GM12873 (cell line): Measurements from ENCODE around the gene SLC2A6.

Experiments used
- TF ChIP-seq, protein P1 (sequence below): IDR thresholded peaks from 2 replicates; pipeline ENCODE4 v1.5.1; 2012; ENCODE audit warnings: low read depth, mild to moderate bottlenecking, moderate library complexity, low read length, control low read depth; ENCODE audit not compliant: insufficient read depth; ENCODE audit errors: missing control alignments

Gene SLC2A6

DNA sequence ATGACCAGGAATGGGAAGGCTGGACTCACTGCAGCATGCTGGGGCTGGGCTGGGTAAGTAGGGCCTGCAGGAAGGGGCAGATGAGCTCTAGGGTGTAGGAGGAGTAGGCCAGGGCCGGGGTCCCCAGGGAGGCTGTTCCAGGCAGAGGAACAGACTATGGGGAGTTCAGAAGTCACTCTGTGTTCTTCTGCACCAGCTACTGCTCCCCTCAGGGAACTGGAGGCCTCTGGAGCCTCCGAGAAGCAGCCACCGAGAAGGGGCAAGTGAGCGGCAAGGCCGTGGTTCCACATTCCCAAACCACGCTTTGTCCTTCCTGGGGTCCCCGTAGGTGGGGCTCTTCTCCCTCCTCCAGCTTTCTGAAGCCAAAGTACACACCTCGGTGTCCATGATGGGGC lies 8.4 kb upstream of the SLC2A6 start:
- TF ChIP-seq, protein P1, sequence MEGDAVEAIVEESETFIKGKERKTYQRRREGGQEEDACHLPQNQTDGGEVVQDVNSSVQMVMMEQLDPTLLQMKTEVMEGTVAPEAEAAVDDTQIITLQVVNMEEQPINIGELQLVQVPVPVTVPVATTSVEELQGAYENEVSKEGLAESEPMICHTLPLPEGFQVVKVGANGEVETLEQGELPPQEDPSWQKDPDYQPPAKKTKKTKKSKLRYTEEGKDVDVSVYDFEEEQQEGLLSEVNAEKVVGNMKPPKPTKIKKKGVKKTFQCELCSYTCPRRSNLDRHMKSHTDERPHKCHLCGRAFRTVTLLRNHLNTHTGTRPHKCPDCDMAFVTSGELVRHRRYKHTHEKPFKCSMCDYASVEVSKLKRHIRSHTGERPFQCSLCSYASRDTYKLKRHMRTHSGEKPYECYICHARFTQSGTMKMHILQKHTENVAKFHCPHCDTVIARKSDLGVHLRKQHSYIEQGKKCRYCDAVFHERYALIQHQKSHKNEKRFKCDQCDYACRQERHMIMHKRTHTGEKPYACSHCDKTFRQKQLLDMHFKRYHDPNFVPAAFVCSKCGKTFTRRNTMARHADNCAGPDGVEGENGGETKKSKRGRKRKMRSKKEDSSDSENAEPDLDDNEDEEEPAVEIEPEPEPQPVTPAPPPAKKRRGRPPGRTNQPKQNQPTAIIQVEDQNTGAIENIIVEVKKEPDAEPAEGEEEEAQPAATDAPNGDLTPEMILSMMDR, result no peak

DNA sequence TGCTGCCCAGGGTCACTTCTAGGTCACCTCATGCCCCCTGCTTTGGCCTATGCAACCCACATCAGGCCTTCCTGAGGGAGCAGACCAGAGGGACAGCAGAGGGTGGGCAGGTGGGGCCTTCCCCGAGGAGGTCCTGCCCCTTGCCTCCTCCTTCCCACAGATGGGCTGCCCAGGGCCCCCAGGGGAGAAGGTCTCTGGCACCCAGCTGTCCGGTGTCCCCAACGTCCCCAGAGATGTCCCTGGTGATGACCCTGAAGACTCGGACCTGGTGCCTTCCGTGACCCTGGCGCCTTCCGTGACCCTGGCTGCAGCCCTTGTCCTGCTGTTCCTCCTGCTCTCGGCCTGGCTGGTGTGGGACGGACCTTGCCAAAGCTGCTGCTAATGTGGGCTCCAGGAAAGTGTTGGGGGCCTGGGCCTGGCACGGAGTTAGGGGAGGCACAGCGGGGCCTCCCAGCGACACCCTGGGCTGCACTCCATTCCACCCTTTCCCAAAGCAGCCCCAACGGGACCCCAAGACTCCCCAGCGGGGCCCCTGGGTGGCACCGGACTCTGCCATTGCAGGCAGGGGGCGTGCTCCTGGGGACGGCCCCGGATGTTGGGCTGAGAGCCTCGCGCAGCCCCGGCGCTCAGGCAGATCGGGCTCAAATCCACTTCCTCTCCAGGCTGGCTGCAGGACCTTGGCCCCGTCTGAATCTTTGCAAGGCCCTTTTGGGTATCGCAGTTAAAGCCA lies 6.8 kb upstream of the SLC2A6 start:
- TF ChIP-seq, protein P1, result no peak

DNA sequence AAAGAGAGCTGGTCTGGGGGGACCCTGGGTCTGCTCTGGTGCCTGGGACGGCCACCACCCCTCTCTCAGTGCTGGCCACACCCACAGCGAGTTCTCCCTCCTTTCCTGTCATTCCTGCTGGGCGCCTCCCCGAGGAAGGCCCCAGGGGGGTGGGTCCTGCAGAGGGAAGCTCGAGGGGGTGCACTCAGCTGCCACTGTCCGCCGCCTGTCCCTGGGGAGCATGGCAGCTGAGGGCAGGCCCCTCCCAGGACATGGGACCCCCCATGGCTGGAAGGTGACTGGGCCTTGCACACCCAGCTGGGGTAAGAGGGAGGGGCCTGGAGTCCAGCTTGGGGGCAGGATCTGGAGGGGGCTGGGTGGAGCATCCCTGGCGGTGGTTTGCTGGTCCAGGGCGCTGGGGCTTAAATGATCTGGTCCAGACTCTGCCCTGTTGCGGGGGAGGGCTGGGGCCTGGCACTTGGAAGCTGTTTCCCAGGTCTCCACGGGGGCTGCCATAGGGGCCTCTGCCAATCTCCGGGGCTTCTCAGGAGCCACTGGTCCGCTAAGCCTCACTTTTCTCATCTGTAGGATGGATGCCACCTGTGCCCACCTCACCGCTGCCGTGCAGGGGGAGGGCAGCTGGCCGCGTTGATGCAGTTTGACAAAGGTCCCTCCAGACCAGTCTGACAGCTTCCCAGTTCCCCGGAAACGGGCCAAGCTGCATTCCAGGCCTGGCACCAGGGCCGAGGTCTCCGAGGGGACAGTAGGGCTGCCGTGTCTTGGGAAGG lies 6.0 kb upstream of the SLC2A6 start:
- TF ChIP-seq, protein P1, result no peak

DNA sequence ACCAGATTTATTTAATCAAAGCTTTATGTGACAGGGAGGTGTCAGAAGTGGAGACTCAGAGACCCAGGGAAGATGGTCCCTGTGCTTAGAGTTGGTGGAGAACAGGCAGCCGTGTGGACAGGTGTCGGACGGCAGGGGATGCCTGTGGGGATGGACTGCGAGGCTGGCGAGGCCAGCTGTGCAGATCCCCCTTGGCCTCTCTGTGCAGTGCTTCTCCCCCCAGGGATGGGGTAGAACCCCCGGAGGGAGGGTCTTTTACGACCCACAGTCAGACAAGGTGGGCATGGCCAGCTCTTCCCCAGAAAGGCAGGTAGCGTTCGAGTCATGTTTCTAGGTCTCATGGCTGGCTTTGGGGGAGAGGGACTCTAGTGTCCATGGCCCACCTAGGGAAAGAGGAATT lies 4.7 kb upstream of the SLC2A6 start:
- TF ChIP-seq, protein P1, result no peak

DNA sequence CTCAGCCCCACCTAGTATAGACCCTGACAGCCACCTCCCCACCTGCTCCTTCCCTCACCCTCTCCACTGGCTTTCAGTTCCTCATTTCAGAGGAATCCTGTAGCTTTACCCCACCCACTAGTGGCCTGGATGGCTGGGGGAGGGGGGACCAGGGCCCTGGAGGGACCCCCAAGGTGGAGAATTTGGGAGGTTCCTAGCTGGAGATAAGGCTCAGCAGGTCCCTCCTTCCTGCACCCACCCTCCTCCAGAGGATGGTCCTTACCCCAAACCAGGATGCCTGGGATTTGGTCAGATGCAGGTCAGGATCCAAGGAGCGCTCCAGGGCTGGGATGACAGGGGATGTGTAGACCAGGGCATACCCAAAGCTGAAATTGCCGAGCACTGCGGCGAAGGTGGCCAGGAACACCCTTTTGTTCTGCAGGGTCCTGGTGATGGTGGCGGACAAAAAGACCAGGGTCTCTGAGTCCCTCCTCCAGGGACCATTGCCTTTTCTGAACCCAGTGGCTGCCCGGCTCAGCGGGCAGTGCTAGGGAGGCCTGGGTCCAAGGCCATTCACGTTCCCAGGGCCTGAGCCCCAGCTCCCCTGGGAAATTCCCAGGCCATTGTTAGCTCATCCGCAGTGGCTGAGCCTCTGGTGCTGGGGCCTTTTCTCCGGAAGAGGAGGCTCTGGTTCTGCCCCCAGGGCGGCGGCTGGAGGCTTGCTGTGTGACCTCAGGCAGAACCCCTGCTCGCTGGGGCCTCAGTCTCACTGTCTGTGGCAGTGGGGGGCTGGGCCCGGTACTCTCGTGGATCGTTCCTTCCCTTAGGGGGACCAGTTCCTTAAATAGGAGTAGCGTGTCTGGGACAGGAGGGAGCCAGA lies 678 bp downstream of the SLC2A6 start:
- TF ChIP-seq, protein P1, result no peak

DNA sequence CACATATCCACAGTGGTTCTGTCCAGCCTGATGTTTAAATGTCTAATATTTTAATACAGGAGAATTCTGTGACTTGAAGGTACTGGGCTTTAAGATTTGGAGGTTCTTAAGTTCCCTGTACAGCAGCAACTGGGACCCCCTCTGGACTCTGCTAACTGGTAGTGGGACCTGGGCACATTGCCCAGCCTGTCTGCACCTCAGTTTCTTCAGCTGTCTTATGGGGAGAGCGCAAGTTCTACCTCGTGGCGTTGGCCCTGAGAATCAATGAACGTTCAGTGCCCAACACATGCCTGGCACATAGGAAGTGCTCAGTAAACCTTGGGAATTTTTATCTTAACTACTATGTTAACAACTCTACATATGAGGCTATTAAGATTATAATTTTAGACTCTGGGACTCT lies 1.4 kb downstream of the SLC2A6 start:
- TF ChIP-seq, protein P1, result no peak

DNA sequence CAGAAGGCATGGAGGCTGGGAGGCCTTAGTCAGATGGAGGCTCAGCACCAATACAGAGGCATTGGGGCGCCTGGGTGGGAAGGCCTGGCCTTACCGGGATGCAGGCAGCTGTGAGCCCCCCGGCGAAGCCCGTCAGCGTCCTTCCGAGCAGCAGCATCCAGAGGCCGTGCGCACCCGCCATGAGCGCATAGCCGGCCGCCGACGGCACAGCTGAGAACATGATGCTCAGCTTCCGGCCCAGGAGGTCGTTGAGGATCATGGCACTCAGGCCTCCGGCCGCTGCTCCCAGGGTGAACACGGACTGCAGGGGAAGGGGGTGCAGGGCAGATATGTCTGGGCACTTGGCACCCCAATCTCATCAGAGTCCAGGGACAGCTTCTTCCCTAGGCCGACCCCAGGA lies 2.0 kb downstream of the SLC2A6 start:
- TF ChIP-seq, protein P1, result no peak
